GM18868 (cell line): ENCODE data around the gene UNC45A.

Source experiments
- ATAC-seq: cut with Tn5 transposase; IDR thresholded peaks from one replicate; pipeline ENCODE4 v1.9.1; 2021; ENCODE audit warnings: mild to moderate bottlenecking, moderate library complexity; ENCODE audit not compliant: unreplicated experiment

Gene UNC45A

GRCh38 chr15:90934949-90935751, at the start of gene UNC45A:
Gene UNC45A (plus strand): TSS chr15:90935285. CDS start chr15:90935325, 40 bp downstream.
- peak; percentile 62 for ATAC-seq

GRCh38 chr15:90885432-90886290, 49.4 kb upstream of the UNC45A start:
- ATAC-seq = no peak

DNA sequence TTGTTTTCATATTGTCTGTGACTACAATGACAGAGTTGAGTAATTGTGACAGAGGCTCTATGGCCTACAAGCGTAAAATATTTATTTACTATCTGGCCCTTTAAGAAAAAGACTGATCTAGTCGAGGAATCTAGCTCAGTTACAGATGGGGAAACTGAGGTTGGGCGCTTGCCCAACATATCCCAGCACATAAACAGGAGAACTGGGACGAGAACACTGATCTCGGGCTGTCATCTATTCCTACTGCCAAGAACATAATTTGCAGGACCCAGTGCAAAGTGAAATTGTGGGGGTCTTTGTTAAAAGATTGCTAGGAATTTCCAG, 48.8 kb upstream of the UNC45A start:
- no peak for ATAC-seq

- no peak for ATAC-seq
Measured at GRCh38 chr15:90887037-90887481, 48.0 kb upstream of the UNC45A start.

DNA sequence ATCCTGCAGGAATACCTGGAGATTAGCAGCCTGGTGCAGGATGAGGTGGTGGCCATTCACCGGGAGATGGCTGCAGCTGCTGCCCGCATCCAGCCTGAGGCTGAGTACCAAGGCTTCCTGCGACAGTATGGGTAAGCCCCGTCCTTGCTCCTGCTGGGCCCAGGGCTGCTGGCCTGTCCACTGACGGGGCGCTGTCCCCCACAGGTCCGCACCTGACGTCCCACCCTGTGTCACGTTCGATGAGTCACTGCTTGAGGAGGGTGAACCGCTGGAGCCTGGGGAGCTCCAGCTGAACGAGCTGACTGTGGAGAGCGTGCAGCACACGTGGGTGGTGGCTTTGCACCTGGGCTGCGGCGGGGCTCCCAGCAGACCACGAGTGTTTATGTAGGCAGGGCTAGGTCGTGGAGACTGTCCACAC, 45.8 kb upstream of the UNC45A start:
- ATAC-seq = no peak

DNA sequence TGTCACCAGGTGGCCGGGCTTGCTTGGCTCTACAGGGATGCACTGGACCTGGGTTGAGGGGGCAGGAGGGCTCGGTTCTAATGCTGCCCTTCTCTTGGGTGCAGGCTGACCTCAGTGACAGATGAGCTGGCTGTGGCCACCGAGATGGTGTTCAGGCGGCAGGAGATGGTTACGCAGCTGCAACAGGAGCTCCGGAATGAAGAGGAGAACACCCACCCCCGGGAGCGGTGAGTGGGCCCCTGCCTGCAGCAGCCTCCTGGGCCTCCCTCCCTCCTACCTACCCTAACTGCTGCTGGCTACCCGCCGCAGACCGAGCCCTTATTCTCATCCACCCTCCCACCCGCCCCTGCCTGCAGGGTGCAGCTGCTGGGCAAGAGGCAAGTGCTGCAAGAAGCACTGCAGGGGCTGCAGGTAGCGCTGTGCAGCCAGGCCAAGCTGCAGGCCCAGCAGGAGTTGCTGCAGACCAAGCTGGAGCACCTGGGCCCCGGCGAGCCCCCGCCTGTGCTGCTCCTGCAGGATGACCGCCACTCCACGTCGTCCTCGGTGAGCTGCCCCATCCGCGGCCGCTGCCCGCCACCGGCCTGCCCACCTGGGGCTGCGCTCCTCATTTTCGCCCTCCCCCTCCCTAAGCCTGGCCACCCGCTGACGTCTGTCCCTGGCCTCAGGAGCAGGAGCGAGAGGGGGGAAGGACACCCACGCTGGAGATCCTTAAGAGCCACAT, 45.2 kb upstream of the UNC45A start:
- ATAC-seq = no peak

DNA sequence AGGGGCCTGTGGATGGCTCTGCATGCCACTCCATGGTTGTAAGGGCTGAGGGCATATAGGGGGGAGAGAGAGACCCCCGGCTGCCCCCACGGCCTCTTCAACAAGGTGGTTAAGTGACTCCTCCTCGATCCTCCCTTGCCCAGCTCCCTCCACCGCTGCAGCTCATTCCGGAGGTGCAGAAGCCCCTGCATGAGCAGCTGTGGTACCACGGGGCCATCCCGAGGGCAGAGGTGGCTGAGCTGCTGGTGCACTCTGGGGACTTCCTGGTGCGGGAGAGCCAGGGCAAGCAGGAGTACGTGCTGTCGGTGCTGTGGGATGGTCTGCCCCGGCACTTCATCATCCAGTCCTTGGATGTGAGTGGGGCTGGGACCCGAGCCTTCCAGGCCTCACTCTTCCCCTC, 44.2 kb upstream of the UNC45A start:
- ATAC-seq = no peak

GRCh38 chr15:90891346-90891949, 43.6 kb upstream of the UNC45A start:
- ATAC-seq = no peak

DNA sequence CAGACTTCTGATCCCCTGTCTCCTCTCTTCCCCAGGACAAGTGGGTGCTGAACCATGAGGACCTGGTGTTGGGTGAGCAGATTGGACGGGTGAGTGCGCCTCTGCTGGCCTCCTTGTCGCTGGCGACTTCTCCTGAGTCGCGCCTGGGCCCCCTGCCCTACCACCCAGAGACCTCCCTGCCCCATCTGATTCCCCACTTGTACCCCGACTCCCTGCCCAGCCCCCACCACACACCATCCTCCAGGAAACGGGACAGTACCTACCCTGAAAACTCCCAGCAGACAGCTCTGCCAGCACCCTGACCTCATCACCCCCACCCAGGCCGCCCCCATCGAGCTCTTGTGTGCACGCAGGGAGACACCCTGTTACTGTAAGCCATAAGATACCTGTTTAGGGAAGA, 43.1 kb upstream of the UNC45A start:
- ATAC-seq = no peak

- ATAC-seq = no peak
Measured at GRCh38 chr15:90892498-90893174, 42.4 kb upstream of the UNC45A start.

DNA sequence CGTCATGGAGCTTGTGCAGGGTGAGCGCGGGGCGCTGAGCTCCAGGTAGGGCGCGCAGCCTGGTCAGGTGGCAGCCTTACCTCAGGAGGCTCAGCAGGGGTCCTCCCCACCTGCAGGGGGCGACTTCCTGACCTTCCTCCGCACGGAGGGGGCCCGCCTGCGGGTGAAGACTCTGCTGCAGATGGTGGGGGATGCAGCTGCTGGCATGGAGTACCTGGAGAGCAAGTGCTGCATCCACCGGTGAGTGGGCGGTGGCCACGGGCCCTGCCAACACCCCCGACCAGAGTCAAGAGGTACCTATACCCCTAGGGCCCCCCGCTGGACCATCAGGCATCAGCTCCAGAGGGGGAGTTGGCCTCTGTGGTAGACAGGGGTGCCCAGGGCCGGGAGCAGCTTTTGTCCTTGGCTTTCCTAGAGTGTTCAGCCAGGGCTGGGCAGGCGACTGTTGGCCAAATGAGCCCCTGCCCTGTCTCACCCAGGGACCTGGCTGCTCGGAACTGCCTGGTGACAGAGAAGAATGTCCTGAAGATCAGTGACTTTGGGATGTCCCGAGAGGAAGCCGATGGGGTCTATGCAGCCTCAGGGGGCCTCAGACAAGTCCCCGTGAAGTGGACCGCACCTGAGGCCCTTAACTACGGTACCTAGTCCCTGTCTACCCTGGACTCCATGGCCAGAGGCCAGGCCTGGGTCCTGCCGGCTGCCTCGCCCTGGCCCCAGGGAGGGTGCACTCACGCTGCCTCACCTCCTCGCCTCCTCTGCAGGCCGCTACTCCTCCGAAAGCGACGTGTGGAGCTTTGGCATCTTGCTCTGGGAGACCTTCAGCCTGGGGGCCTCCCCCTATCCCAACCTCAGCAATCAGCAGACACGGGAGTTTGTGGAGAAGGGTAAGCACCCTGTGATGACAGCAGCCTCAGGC, 41.7 kb upstream of the UNC45A start:
- ATAC-seq = no peak

DNA sequence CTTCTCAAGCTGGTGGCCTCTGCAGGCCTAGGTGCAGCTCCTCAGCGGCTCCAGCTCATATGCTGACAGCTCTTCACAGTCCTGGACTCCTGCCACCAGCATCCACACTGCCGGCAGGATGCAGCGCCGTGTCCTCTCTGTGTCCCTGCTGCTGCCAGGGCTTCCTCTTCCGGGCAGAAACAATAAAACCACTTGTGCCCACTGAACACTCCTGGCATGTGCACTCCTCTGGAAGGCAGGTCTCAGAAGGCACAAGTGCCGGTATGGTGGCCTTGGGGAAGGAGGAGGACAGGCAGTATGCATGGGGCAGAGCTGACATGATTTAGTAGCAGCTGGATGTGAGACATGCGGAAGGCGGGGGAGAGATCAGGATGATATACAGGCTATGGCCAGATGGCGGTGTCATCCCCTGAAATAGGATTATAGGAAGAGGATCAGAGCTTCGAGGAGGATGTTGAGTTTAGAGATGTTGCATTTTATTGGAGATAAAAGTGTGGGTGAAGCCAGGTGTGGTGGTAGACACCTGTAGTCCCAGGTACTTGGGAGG, 39.4 kb upstream of the UNC45A start:
- no peak for ATAC-seq

- peak; percentile 53 for ATAC-seq
Measured at GRCh38 chr15:90897131-90897655, 37.9 kb upstream of the UNC45A start.

GRCh38 chr15:90901175-90902039, 33.7 kb upstream of the UNC45A start:
- ATAC-seq = no peak

DNA sequence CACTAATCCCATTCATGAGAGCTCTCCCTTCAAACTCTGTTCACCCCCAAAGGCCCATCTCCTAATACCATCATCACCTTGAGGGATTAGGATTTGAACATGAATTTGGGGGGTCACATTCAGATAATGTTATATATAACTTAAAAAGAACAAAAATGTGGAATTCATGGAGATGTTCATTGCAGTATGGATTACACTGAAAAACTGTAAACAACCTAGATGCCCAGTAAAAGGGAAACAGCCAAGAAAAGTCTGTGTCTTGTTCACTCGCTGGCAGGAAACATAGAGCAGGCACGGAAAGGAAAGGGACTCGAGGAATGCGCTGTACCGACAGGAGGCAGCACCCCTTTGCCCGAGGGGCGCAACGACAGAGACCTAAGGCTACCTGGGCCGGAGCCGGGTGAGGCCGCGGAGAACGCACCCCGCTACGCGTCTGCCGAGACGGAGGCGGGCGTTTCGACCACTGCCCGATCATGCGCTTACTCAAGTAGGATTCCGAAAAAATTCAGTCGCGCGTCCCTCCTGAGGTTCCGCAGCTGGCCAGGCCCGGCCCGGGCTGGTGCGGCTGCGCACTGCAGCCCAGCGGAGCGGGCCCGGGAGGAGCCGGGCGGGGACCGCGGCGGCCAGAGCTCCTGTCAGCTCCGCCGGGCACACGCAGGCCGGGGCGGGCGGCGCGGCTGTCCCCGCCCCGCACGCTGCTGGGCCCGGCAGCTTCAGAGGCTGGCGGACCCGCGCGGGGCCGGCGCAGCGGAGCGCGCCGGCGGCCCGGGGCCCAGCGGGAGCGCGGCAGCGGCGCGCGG, 32.8 kb upstream of the UNC45A start:
- peak; percentile 72 for ATAC-seq

- ATAC-seq = peak; percentile 56
Measured at GRCh38 chr15:90902840-90903732, 32.0 kb upstream of the UNC45A start, which contains the start of gene MAN2A2. Gene MAN2A2 (plus strand): TSS chr15:90903302. CDS start chr15:90904208, 906 bp downstream.
